ENCODE measurements around the gene TBC1D17. TPM values are rescaled to one million over a fixed set of nuclear protein-coding genes. Genes with fewer than 3 reads are reported as not detected.

The TBC1D17 gene
- total and polyA plus RNA-seq, 10 donors = 20.8 to 53.5 (median 36.6) TPM

DNA sequence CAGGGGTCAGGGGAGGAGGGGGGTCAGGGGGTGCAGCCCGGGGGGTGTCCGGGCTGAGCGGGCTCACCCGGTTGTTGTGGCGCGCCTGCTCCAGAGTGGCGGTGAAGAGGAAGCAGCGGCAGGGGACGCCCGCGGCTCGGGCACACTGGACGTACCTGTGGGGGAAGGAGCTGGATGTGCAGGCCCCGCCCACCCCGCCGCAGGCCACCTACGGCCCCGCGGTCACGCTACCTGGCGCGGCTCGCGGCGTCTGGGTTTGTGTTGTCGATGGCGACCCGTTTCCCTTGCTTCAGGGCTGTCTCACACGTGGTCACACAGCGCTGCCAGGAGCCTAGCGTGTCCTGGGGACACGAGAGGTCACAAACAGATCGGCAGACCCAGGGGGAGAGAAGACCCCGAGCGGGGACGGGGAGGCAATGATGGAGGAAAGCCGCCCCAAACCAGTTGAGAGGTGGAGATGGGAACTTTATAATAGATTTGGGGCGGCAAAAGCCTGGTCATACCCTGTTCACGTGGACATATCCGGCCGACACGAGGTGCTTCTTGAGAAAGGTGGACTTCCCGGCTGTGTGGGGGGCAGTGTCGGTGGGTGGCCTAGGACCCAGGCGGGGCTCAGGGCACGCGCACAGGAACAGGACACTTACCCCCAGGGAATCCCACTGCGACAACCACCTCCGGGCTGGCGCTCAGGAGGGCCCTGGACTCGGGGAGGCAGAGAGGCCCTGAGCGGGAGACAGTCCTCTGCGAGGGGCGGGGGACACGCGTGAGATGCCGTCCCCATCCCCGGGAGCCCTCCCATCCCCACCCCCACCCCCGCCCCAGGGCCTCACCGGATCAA lies 15.7 kb upstream of the TBC1D17 start:
- 77 to 90% (median 85%) methylated on average over 43 to 60 of the region's 60 CpGs for WGBS, 5 donors
- DNase-seq = peak; percentile 79
- Histone ChIP-seq H3K4me3 (no peak overlapping the region), H3K9me3 (no peaks in the 10 kb centered on the region), H3K36me3 (peaks cover 4 to 86% (median 78%) of the 10 kb centered on the region in 6 donors), H3K4me1 (peaks cover 18 to 86% (median 51%) of the 10 kb centered on the region in 6 donors), H3K27me3 (replicated peaks in 1 of 7) (no peaks in the 10 kb centered on the region), H3K27ac (peak overlapping the region; percentile 39 to 87 (median 79))
- intact Hi-C loops (cut with DNase I; ENCODE audit: low total_unique reads) = no loop called here
- TF ChIP-seq POLR2A (IDR thresholded peaks at IDR 0.05) = no peak
- peak in 1 of 3 donors; percentile 44 for TF ChIP-seq POLR2AphosphoS5 (IDR thresholded peaks at IDR 0.05)
- TF ChIP-seq, protein P1, sequence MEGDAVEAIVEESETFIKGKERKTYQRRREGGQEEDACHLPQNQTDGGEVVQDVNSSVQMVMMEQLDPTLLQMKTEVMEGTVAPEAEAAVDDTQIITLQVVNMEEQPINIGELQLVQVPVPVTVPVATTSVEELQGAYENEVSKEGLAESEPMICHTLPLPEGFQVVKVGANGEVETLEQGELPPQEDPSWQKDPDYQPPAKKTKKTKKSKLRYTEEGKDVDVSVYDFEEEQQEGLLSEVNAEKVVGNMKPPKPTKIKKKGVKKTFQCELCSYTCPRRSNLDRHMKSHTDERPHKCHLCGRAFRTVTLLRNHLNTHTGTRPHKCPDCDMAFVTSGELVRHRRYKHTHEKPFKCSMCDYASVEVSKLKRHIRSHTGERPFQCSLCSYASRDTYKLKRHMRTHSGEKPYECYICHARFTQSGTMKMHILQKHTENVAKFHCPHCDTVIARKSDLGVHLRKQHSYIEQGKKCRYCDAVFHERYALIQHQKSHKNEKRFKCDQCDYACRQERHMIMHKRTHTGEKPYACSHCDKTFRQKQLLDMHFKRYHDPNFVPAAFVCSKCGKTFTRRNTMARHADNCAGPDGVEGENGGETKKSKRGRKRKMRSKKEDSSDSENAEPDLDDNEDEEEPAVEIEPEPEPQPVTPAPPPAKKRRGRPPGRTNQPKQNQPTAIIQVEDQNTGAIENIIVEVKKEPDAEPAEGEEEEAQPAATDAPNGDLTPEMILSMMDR (IDR thresholded peaks at IDR 0.05 in 8 of 11, conservative IDR thresholded peaks at IDR 0.05 in 3 of 11) = no peak

DNA sequence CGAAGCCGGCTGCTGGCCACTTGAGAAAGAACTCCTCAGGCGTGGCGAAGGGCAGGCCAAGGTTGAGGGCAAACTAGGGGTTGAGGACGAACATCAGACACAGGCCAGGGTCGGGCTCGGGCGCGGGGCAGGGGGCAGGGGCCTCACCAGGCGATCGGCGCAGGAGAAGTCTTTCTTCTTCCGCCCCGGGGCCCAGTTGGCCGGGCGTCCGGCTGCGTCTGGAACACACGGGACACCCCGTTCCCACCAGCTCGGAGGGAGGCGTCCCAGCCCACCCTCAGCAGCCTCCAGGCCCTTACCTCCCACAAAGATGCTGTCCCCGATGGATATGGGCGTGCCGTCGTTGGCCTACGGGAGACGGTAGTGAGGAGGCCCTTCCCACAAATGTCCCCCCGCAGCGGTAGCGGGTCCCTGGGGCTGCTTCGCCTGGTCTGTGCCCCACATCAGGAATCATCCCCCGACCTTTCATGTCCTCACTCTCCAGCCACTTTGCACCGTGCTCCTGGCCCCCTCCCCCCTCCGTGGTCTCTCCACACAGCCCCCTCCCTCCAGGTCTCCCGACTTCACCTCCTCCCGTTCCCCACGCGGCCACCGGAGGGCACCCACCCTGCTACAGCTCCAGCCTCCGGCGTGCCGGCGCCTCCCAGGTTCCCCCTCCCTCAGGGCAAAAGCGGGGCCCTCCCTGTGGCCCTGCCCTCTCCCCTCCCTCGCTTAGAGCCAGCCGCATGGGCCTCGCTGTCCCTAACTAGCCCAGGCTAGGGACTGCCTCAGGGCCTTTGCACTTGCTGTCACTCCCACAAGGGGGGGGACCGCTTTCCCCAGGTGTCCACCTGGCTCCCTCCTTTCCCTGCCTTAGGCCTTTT lies 14.9 kb upstream of the TBC1D17 start:
- peak; percentile 78 for DNase-seq
- Histone ChIP-seq H3K27ac (peak overlapping the region in 3 of 8 donors; percentile 78 to 84 (median 80)), H3K9me3 (no peaks in the 10 kb centered on the region), H3K27me3 (replicated peaks in 1 of 7) (no peaks in the 10 kb centered on the region), H3K4me1 (peaks cover 18 to 89% (median 54%) of the 10 kb centered on the region in 6 donors), H3K36me3 (peaks cover 4 to 77% (median 70%) of the 10 kb centered on the region in 6 donors), H3K4me3 (no peak overlapping the region)
- TF ChIP-seq POLR2AphosphoS5 (IDR thresholded peaks at IDR 0.05) (peak in 1 of 3 donors; percentile 31), POLR2A (IDR thresholded peaks at IDR 0.05) (no peak)
- TF ChIP-seq, protein P1 (IDR thresholded peaks at IDR 0.05 in 8 of 11, conservative IDR thresholded peaks at IDR 0.05 in 3 of 11) = no peak
- 81 to 89% (median 85%) methylated on average over 42 to 49 of the region's 49 CpGs for WGBS, 5 donors
- intact Hi-C loops (cut with DNase I; ENCODE audit: low total_unique reads) = no loop called here

DNA sequence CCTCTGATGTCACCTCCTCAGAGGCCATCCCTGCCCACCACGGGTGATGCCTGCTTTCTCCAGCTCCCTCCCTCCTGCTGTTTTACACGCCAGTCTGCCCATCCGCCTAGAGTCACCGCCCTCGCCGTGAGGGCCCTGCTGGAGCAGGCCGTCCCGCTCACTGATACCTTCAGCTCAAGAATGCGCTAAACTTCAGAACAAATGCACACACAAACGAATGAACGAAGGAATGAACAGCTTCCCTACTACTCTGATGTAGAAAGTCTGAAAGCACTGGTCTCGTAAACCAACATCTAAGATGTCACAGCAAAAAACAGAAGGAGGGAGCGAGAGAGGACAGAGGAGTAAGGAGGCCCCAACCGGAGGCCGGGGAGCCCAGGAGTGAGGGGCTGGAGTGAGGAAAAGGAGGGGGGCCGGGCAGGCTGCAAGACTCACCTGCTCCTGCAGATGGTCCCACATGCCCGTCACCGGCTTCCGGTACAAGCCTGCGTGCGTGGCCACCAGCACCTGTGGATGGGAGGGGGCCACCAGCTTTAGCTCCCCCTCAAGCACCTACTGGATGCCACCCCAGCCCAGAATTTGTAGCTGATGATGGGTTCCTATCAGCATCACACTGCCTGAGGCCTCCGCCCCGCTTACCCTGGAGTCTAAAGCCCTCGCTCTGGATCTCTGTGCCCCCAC lies 14.1 kb upstream of the TBC1D17 start:
- TF ChIP-seq, protein P1 (IDR thresholded peaks at IDR 0.05 in 8 of 11, conservative IDR thresholded peaks at IDR 0.05 in 3 of 11) = no peak
- TF ChIP-seq POLR2A (IDR thresholded peaks at IDR 0.05) (no peak), POLR2AphosphoS5 (IDR thresholded peaks at IDR 0.05) (no peak)
- intact Hi-C loops (cut with DNase I; ENCODE audit: low total_unique reads) = no loop called here
- Histone ChIP-seq H3K4me3 (no peak overlapping the region), H3K27ac (peak overlapping the region in 1 of 8 donors; percentile 80), H3K9me3 (no peaks in the 10 kb centered on the region), H3K27me3 (replicated peaks in 1 of 7) (no peaks in the 10 kb centered on the region), H3K36me3 (peaks cover 4 to 70% (median 62%) of the 10 kb centered on the region in 6 donors), H3K4me1 (peaks cover 23 to 90% (median 60%) of the 10 kb centered on the region in 6 donors)
- 90 to 96% (median 94%) methylated on average over 22 to 24 of the region's 24 CpGs for WGBS, 5 donors
- no peak for DNase-seq
